B cell (primary cell): ENCODE results near the gene RPS26. TPM values are rescaled to one million over a fixed set of nuclear protein-coding genes. Genes with fewer than 3 reads are reported as not detected.

Experiments used
- ATAC-seq: fragments of 200-7000 bp; cut with Tn5 transposase; one replicate; pipeline ENCODE4 v1.10.0; 2021; ENCODE audit warnings: low read depth, mild to moderate bottlenecking, moderate number of reproducible peaks, moderate library complexity
- CTCF ChIA-PET: fragments of 350-600 bp; sonication (Branson Sonifier 250); formaldehyde crosslinking; loops from one replicate; lab custom pipeline; 2021; ENCODE audit warnings: antibody characterized with exemption, inconsistent platforms; lab: Charles Lee
- POLR2A ChIA-PET: fragments of 350-600 bp; sonication (Branson Sonifier 250); formaldehyde crosslinking; loops from one replicate; lab custom pipeline; 2021; ENCODE audit warnings: antibody characterized with exemption; lab: Charles Lee
- DNase-seq: peaks from one replicate; pipeline ENCODE4 v3.0.0; 2013
- H2AFZ ChIP-seq: 2 replicates; pipeline ENCODE4 v1.6.1; 2012; ENCODE audit warnings: mild to moderate bottlenecking, low read depth, low read length; ENCODE audit not compliant: insufficient read depth, poor library complexity, severe bottlenecking
- H3K27ac ChIP-seq, 2 donors: 1 replicate in 1 of 2; 2 replicates in 1 of 2; pipeline ENCODE4 v1.5.1; 2012 to 2013; ENCODE audit warnings: low read length in 2 of 2, mild to moderate bottlenecking in 2 of 2, moderate library complexity in 1 of 2
- H3K27me3 ChIP-seq, 4 experiments: fragments of 200-600 bp in 1 of 4; sonication (generic) in 1 of 4; replicated peaks in 1 of 4; 1 replicate in 2 of 4; 2 replicates in 2 of 4; pipeline versions ENCODE4 v1.6.1 to v1.7.0; 2013 to 2016; ENCODE audit warnings: low read length in 3 of 4, mild to moderate bottlenecking in 2 of 4, mixed read lengths in 1 of 4, moderate library complexity in 1 of 4; ENCODE audit not compliant: insufficient read depth in 4 of 4, control insufficient read depth in 3 of 4; ENCODE audit errors: control extremely low read depth in 1 of 4
- H3K36me3 ChIP-seq, 2 experiments: replicated peaks in 1 of 2; 1 replicate in 1 of 2; 2 replicates in 1 of 2; pipeline versions ENCODE4 v1.6.1 to v1.7.1; 2013; ENCODE audit warnings: low read length in 1 of 2; ENCODE audit not compliant: insufficient read depth in 2 of 2, control insufficient read depth in 1 of 2; ENCODE audit errors: control extremely low read depth in 1 of 2, extremely low read depth in 1 of 2
- H3K4me1 ChIP-seq, 2 donors: fragments of 200-600 bp in 1 of 2; sonication (generic) in 1 of 2; 1 replicate in 1 of 2; 2 replicates in 1 of 2; pipeline versions ENCODE4 v1.5.1 to v1.6.1; 2013 to 2017; ENCODE audit warnings: low read length in 2 of 2; ENCODE audit not compliant: control insufficient read depth in 2 of 2, insufficient read depth in 2 of 2
- H3K4me2 ChIP-seq: replicated peaks from 2 replicates; pipeline ENCODE3; 2012; ENCODE audit warnings: mild to moderate bottlenecking, low read depth, low read length; ENCODE audit not compliant: poor library complexity, severe bottlenecking
- H3K4me3 ChIP-seq, 5 experiments: fragments of 200-600 bp in 1 of 5; sonication (generic) in 1 of 5; 1 replicate in 3 of 5; 2 replicates in 2 of 5; pipeline versions ENCODE4 v1.5.1 to v1.7.0; 2011 to 2016; ENCODE audit warnings: low read length in 4 of 5, mild to moderate bottlenecking in 4 of 5, low read depth in 2 of 5, control low read depth in 1 of 5, moderate library complexity in 1 of 5; ENCODE audit not compliant: insufficient read depth in 1 of 5; ENCODE audit errors: control extremely low read depth in 1 of 5, extremely low read depth in 1 of 5
- H3K79me2 ChIP-seq: fragments of 200-600 bp; sonication (generic); one replicate; pipeline ENCODE4 v1.6.0; 2016; ENCODE audit warnings: low read length; ENCODE audit not compliant: control insufficient read depth, insufficient read depth
- H3K9ac ChIP-seq: fragments of 200-600 bp; sonication (generic); 2 replicates; pipeline ENCODE4 v1.6.1; 2017; ENCODE audit warnings: mild to moderate bottlenecking, low read length, moderate library complexity
- H3K9me3 ChIP-seq, 3 donors: one replicate each; pipeline versions ENCODE4 v1.6.1 to v1.7.1; 2013; ENCODE audit warnings: low read length in 2 of 3; ENCODE audit not compliant: control insufficient read depth in 2 of 3, insufficient read depth in 1 of 3; ENCODE audit errors: control extremely low read depth in 1 of 3
- H4K20me1 ChIP-seq: 2 replicates; pipeline ENCODE4 v1.6.0; 2012; ENCODE audit warnings: mild to moderate bottlenecking, low read length; ENCODE audit not compliant: insufficient read depth, control insufficient read depth, poor library complexity, severe bottlenecking
- H3K27ac Mint-ChIP-seq: one replicate; pipeline ENCODE4 v1.8.0; 2021; ENCODE audit warnings: mixed read lengths
- H3K27me3 Mint-ChIP-seq: one replicate; pipeline ENCODE4 v1.8.0; 2021; ENCODE audit warnings: mixed read lengths
- H3K4me1 Mint-ChIP-seq: one replicate; pipeline ENCODE4 v1.8.0; 2021; ENCODE audit warnings: mixed read lengths
- H3K4me3 Mint-ChIP-seq: one replicate; pipeline ENCODE4 v1.8.0; 2021; ENCODE audit warnings: mixed read lengths
- H3K9me3 Mint-ChIP-seq: one replicate; pipeline ENCODE4 v1.8.0; 2022; ENCODE audit warnings: mixed read lengths; ENCODE audit not compliant: insufficient read depth
- CTCF ChIP-seq: fragments of 200-600 bp; IDR thresholded peaks from one replicate; pipeline ENCODE4 v1.8.0; 2022; ENCODE audit warnings: antibody characterized with exemption, mild to moderate bottlenecking
- EZH2 ChIP-seq: IDR thresholded peaks from 2 replicates; pipeline ENCODE4 v1.6.1; 2012; ENCODE audit warnings: borderline replicate concordance, low read depth, mild to moderate bottlenecking, moderate library complexity, low read length; ENCODE audit not compliant: insufficient read depth, poor library complexity, severe bottlenecking
- WGBS: methylation state at CpG from one replicate; pipeline ENCODE4 v1.1.5; 2013; ENCODE audit warnings: missing lambda C conversion rate; ENCODE audit not compliant: insufficient coverage; 5-methylcytosine and 5-hydroxymethylcytosine counted together
- intact Hi-C: fragments of 100-400 bp; cut with micrococcal nuclease; formaldehyde crosslinking; loops from one replicate; pipeline ENCODE4 v1.10.0; 2022
- polyA plus RNA-seq: library from polyadenylated mRNA; depleted of rRNA; stranded (reverse); fragments of >200 nt; gene quantifications from 2 replicates; pipeline ENCODE4 v1.2.3, GENCODE V29; 2012
- total RNA-seq, 2 donors: library from RNA; stranded (reverse); fragments of 120-200 nt in 1 of 2; gene quantifications; 1 replicate in 1 of 2; 2 replicates in 1 of 2; pipeline versions ENCODE4 v1.2.3 to v1.2.4, GENCODE V29; 2013 to 2022

RPS26 gene
- total and polyA plus RNA-seq, 2 donors (not counting 1 experiment from before 2014, with no cell fraction given) = 21.0 to 549 TPM

- Histone ChIP-seq H2AFZ (no peak overlapping the region), H3K4me2 (no peak overlapping the region), H3K4me3 (no peak overlapping the region), H3K4me1 (peaks cover 5 to 11% of the 10 kb centered on the region in 2 donors), H4K20me1 (no peaks in the 10 kb centered on the region), H3K9me3 (no peaks in the 10 kb centered on the region), H3K27ac (no peak overlapping the region), H3K27me3 (no peaks in the 10 kb centered on the region), H3K36me3 (no peaks in the 10 kb centered on the region), H3K79me2 (no peaks in the 10 kb centered on the region), H3K9ac (no peak overlapping the region)
- Mint-ChIP-seq H3K4me3 (peak overlapping the region; percentile 19), H3K4me1 (peaks cover 14% of the 10 kb centered on the region), H3K27ac (no peak overlapping the region), H3K27me3 (no peaks in the 10 kb centered on the region), H3K9me3 (no peaks in the 10 kb centered on the region)
- WGBS = 97% methylated on average over 10 of the region's 10 CpGs
- ChIA-PET CTCF (no interaction called here), POLR2A (interaction anchor here (0.6 kb wide), 1 partner anchor 186 kb away, joined by 5 read pairs; no protein-coding TSS in a partner anchor)
- ATAC-seq = no peak
- TF ChIP-seq CTCF (no peak), EZH2 (no peak)
- intact Hi-C loops = no loop called here
- no peak for DNase-seq
Measured at GRCh38 chr12:56004211-56004610, 37.5 kb upstream of the RPS26 start.
